ENCODE results near the gene GRIN3A. TPM values are rescaled to one million over a fixed set of nuclear protein-coding genes. Genes with fewer than 3 reads are reported as not detected.
"Not testable (repeated sequence)": the region's sequence is repeated elsewhere in the genome, so short reads cannot be mapped to it uniquely, and the experiment has no call there.

Gene GRIN3A
- polyA plus RNA-seq (ENCODE audit: insufficient read length in 4 of 4), result 1 to 10 TPM; 1.9 to 3.1 (median 2.4) TPM

DNA sequence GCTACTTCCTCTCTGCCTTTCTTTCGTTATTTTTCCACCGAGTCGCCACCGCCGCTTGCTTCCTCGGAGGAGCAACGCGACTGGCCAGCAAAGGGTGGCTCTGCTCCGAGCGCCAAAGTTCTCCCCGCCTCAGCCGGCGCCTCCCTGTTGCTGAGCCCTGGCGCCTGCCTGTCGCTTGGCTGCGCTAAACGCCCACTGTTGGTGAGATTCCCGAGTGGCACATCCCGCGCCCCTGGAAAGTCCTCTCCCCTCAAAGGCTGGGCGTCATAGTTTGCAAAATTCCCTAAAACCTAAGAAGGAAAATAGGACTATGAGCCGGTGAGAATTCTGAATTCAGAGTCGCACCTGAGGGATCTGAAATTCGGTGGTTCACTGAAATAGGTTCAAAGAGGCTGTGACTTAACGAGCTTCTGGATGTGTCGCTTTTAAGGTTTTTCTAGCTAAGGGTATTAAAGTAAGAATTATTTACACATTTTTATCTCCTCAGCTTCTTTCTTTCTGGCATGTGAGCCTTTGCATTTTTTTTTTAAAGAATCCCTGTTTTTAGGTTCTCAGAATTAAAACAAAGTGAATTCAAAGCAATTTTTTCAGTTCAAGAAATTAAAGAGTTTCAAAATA is at the start of gene GRIN3A:
Gene GRIN3A, minus strand, starts transcription at position 82 of the 618 bp plus-strand sequence. CDS start 668 bp downstream, outside the sequence.
- no peak for DNase-seq (ENCODE audit: low read depth in 4 of 4, low spot score in 3 of 4)

- no peak for DNase-seq (ENCODE audit: low read depth in 4 of 4, low spot score in 3 of 4)
These were observed 49.4 kb upstream of the GRIN3A start for GRCh38 chr9:101787891-101788290.

DNA sequence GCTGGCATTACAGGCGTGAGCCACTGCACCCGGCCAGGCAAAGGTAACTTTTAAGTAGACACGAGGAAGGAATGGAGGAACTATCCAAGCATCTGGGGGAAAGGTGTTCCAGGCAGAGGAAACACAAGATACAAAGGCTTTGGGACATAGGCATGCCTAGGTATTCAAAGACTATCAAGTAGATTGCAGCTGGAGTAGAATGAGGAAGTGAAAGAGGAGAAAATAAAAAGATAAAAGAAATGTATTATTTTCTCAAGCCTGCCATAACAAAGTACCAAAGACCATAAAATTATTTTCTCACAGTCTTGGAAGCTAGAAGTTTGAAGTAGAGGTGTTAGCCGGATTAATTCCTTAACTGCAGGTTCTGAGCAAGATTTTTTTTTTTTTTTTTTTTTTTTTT is 39.9 kb upstream of the GRIN3A start:
- DNase-seq (ENCODE audit: low read depth in 4 of 4, low spot score in 3 of 4), result no peak

- DNase-seq (ENCODE audit: low read depth in 4 of 4, low spot score in 3 of 4), result no peak
These were observed 26.0 kb upstream of the GRIN3A start for GRCh38 chr9:101764472-101764871.

DNA sequence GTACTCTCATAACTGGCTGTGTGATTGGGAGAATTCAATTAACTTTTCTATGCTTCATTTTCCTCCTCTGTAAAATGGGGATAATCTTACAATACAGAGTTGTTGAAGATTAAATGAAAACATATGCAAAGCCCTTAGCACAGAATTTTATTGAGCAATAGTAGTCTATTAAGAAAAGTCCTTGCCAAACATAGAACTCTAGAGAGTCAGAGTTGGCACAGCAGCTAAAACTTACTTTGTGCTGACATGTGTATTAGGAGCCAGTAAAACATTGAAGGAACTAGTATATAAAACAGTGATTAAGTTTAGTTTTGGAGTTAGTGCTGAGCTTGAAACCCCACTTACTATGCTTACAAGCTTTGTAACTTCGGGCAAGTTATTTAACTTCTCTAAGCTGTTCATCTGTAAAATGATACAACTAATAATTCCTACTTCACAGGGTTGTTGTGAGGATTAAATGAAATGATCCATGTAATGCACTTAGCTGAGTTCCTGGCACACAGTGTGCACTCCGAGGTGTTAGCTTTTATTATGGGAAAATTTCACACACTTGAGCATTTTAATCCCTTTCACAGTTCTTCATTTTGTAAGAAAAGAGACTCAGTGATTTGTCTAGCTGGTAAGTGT is 20.0 kb upstream of the GRIN3A start:
- DNase-seq (ENCODE audit: low read depth in 4 of 4, low spot score in 3 of 4), result no peak

GRCh38 chr9:101753716-101754115 is 15.3 kb upstream of the GRIN3A start:
- DNase-seq (ENCODE audit: low read depth in 4 of 4, low spot score in 3 of 4), result no peak

DNA sequence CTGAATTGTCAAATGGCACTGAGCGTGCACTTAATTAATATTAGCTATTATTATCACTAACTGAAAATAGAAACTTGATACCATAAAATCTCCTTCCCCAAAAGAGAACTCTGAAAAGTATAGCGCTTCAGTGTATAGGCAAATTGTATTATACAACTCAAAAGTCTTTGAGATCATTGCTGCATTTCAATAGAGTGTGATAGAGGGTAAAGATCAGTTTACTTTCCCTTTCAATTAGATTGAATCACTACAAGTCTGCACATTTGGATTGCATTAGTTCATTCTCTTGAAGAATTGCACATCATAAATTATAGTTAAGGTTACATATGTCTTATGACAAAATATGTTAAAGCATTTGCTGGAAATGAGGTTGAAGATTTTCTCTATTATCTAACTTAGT is 13.4 kb upstream of the GRIN3A start:
- no peak for DNase-seq (ENCODE audit: low read depth in 4 of 4, low spot score in 3 of 4)

DNA sequence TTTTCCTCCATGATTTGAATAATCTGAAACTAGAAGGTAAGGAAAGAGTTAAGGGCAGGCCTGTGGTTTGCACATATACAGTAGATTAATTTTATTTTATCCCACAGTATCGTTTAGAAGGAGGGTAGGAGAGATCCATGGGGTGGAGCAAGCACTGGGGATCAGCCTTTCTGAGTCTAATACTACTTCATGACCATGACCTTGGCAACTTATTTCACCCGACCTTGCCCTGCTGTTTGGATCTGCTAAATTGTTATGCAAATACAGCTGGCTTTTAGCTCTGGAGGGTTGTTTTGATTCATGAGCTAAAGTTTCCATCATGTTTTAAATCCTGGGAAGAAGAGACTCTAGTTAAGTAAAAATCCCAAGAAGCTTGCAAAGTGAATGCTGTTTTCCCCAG is 864 bp upstream of the GRIN3A start:
- DNase-seq (ENCODE audit: low read depth in 4 of 4, low spot score in 3 of 4), result no peak

GRCh38 chr9:101737705-101738565 is 512 bp downstream of the GRIN3A start:
- DNase-seq (ENCODE audit: low read depth in 4 of 4, low spot score in 3 of 4), result no peak

- no peak for DNase-seq (ENCODE audit: low read depth in 4 of 4, low spot score in 3 of 4)
These were observed 1.2 kb downstream of the GRIN3A start for GRCh38 chr9:101737165-101737704.

DNA sequence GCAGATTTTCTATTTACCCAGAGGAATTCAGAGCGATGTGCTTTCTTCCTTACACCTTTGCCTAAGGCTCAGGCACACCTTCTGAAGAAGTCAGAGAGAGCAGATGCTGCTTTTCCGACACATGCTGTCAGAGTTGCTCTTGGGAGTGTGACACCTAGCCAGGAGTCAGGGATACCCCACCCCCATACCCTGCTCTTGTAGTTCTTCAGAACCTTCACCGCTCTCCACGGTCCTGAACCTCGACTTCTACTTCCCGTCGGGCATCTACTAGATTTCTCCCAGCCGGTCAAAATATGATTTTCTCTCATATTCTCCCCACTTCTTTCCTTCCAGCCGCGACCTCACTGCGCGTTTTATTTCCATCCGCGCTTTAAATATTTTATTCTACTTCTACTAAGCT is 1.7 kb downstream of the GRIN3A start:
- peak in 3 of 4 donors; percentile 54 to 63 (median 62) for DNase-seq (ENCODE audit: low read depth in 4 of 4, low spot score in 3 of 4)

GRCh38 chr9:101731429-101731828 is 7.0 kb downstream of the GRIN3A start:
- DNase-seq (ENCODE audit: low read depth in 4 of 4, low spot score in 3 of 4), result no peak

- DNase-seq (ENCODE audit: low read depth in 4 of 4, low spot score in 3 of 4), result no peak
These were observed 10.6 kb downstream of the GRIN3A start for GRCh38 chr9:101727612-101728524.

DNA sequence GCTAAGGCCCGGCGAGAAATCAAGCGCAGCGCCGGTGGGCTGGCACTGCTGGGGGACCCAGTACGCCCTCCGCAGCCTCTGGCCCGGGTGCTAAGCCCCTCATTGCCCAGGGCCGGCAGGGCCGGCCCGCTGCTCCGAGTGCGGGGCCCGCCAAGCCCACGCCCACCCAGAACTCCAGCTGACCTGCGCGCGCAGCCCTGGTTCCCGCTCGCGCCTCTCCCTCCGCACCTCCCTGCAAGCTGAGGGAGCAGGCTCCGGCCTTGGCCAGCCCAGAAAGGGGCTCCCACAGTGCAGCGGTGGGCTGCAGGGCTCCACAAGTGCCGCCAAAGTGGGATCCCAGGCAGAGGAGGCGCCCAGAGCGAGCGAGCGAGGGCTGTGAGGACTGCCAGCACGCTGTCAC is 14.2 kb downstream of the GRIN3A start:
- not testable (repeated sequence) for DNase-seq (ENCODE audit: low read depth in 4 of 4, low spot score in 3 of 4)

GRCh38 chr9:101718192-101718591 is 20.3 kb downstream of the GRIN3A start:
- no peak for DNase-seq (ENCODE audit: low read depth in 4 of 4, low spot score in 3 of 4)

- DNase-seq (ENCODE audit: low read depth in 4 of 4, low spot score in 3 of 4), result peak in 3 of 4 donors; percentile 47 to 58 (median 53)
These were observed 21.8 kb downstream of the GRIN3A start for GRCh38 chr9:101716629-101717028.

DNA sequence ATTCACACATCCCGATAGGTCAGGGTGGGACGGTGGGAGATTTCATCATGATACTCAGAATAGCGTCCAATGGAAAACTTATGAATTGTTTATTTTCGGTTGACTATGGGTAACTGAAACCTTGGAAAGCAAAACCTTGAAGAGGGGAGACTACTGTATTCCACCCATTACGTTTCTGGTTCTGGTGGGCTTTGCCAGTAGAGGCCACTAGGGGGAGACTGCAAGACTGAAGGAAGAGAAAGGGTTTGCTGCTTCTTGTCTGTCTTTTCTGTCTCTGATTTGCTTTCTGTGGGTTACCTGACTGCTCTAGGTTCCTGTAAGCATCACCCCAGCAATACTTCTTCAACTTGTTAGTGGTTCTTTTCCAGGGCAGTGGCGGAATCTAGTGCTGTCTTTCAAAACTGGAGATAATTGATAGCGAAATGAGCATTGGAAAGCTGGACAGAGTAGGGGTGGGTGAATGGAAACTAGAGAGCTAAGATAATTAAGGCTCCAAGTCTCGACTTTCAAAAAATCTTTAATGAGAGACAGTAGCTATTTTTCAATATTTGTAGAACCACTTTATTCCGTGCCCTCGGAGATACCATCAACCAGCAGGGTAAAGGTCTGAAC is 27.0 kb downstream of the GRIN3A start:
- no peak for DNase-seq (ENCODE audit: low read depth in 4 of 4, low spot score in 3 of 4)

GRCh38 chr9:101708855-101709254 is 29.6 kb downstream of the GRIN3A start:
- DNase-seq (ENCODE audit: low read depth in 4 of 4, low spot score in 3 of 4), result no peak

DNA sequence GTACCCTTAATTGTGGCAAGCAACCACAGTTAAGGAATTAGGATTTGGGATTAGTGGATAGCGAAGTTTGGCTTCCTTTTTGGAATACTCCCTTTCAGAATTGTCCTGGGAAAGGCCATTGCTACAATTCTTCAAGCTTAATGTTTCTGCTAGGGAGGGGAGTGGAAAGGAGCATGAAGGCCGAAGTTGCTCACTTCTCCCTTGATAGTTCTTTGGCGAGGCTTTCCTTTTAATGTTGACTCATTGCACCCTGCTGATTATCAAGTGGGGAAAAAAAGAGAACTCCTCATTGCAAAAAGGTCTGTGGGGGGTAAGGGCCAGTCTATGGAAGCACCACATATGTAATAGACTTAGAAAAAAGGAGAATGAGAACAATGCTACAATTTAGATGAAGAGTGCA is 30.7 kb downstream of the GRIN3A start:
- no peak for DNase-seq (ENCODE audit: low read depth in 4 of 4, low spot score in 3 of 4)

GRCh38 chr9:101706997-101707396 is 31.4 kb downstream of the GRIN3A start:
- DNase-seq (ENCODE audit: low read depth in 4 of 4, low spot score in 3 of 4), result no peak

Measured in right renal pelvis (tissue), 4 donors.